ENCODE measurements around the gene CELA3A. TPM values are rescaled to one million over a fixed set of nuclear protein-coding genes. Genes with fewer than 3 reads are reported as not detected.
"Not testable (repeated sequence)": the region's sequence is repeated elsewhere in the genome, so short reads cannot be mapped to it uniquely, and the experiment has no call there.

The CELA3A gene
- total and polyA plus RNA-seq, 2 of the 13 experiments (the other 11 are each of a cell fraction or from before 2014, with no cell fraction given): 0.09 TPM; not detected in 1

- TF ChIP-seq HNF1A (IDR thresholded peaks at IDR 0.05; ENCODE audit: low read depth) (peak; percentile 65), SOX13 (IDR thresholded peaks at IDR 0.05) (peak; percentile 31; the same call in 1 of the 2 replicates), SOX13 (CRISPR knock-in tag; conservative IDR thresholded peaks at IDR 0.05 in 1 of 2, IDR thresholded peaks at IDR 0.05 in 1 of 2) (peak in 1 of 2 experiments; percentile 79; a peak in 2 of 4 replicates), FOSL2 (CRISPR knock-in tag; IDR thresholded peaks at IDR 0.05) (peak; percentile 59), FOXA1 (IDR thresholded peaks at IDR 0.05) (0 out of 2 replicates have a peak, but pooled peaks have one; percentile 29), ATF1 (CRISPR knock-in tag; IDR thresholded peaks at IDR 0.05) (0 out of 2 replicates have a peak, but pooled peaks have one; percentile 38), FOXP4 (CRISPR knock-in tag; IDR thresholded peaks at IDR 0.05) (peak; percentile 56; the same call in 1 of the 2 replicates), HNF4A (CRISPR knock-in tag; IDR thresholded peaks at IDR 0.05) (peak; percentile 35; the same call in 1 of the 2 replicates), ARID5B (CRISPR knock-in tag; IDR thresholded peaks at IDR 0.05) (peak; percentile 76), NFIC (IDR thresholded peaks at IDR 0.05; ENCODE audit: low read length) (peak; percentile 77), ELF3 (CRISPR knock-in tag; IDR thresholded peaks at IDR 0.05) (peak; percentile 60), DPF2 (CRISPR knock-in tag; IDR thresholded peaks at IDR 0.05; ENCODE audit: borderline replicate concordance, low read depth) (0 out of 2 replicates have a peak, but pooled peaks have one; percentile 35), EP300 (IDR thresholded peaks at IDR 0.05; ENCODE audit: low read depth in 2 of 2, low read length in 2 of 2) (peak in 1 of 2 experiments; percentile 53; a peak in 1 of 4 replicates), GABPA (CRISPR knock-in tag; IDR thresholded peaks at IDR 0.05; ENCODE audit: low read depth) (peak; percentile 46; the same call in 1 of the 2 replicates), CREB1 (CRISPR knock-in tag; IDR thresholded peaks at IDR 0.05) (peak; percentile 76), ONECUT2 (CRISPR knock-in tag; IDR thresholded peaks at IDR 0.05) (peak; percentile 88)
- not testable (repeated sequence) for TF ChIP-seq HNF1A (CRISPR knock-in tag; IDR thresholded peaks at IDR 0.05; ENCODE audit: borderline replicate concordance); FOXA1 (CRISPR knock-in tag; IDR thresholded peaks at IDR 0.05); EP300 (CRISPR knock-in tag; IDR thresholded peaks at IDR 0.05; ENCODE audit: borderline replicate concordance); GABPA (IDR thresholded peaks at IDR 0.05; ENCODE audit: low read depth, low read length); CREB1 (IDR thresholded peaks at IDR 0.05)
These were observed 3.4 kb upstream of the CELA3A start (continued) for GRCh38 chr1:21997891-21998623.
